Gastroesophageal sphincter (tissue), 3 donors: ENCODE measurements around the gene BTBD2.

Experiments
- EP300 ChIP-seq: sonication (generic); formaldehyde crosslinking; IDR thresholded peaks from one replicate; pipeline ENCODE4 v1.6.1; 2017; ENCODE audit warnings: antibody characterized with exemption, mild to moderate bottlenecking
- POLR2A ChIP-seq, 2 donors: fragments of 450-650 bp; IDR thresholded peaks; one replicate each; pipeline ENCODE4 v1.6.1; 2017; ENCODE audit warnings: antibody characterized with exemption in 2 of 2, mild to moderate bottlenecking in 2 of 2, moderate library complexity in 1 of 2
- TF ChIP-seq, protein P1 (sequence below), 4 experiments: fragments of 200-600 bp in 2 of 4; fragments of 450-650 bp in 2 of 4; sonication (generic) in 1 of 4; IDR thresholded peaks; one replicate each; pipeline ENCODE4 v1.5.1; 2017 to 2019; ENCODE audit warnings: antibody characterized with exemption in 4 of 4, mild to moderate bottlenecking in 2 of 4, moderate library complexity in 2 of 4

DNA sequence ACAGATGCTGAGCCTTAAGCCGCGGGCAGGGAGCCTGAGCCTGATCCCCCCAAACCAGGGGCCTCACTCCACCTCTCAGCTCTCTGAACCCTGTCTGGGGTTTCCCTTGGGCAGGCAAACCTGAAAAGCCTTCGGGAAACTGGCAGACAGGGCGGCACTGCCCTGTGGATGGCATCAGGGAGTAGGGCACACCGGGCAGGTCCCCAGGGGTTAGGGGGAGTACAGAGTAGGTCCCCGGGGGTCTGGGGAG, 25.8 kb upstream of the BTBD2 start:
- no peak for TF ChIP-seq EP300
- TF ChIP-seq, protein P1, sequence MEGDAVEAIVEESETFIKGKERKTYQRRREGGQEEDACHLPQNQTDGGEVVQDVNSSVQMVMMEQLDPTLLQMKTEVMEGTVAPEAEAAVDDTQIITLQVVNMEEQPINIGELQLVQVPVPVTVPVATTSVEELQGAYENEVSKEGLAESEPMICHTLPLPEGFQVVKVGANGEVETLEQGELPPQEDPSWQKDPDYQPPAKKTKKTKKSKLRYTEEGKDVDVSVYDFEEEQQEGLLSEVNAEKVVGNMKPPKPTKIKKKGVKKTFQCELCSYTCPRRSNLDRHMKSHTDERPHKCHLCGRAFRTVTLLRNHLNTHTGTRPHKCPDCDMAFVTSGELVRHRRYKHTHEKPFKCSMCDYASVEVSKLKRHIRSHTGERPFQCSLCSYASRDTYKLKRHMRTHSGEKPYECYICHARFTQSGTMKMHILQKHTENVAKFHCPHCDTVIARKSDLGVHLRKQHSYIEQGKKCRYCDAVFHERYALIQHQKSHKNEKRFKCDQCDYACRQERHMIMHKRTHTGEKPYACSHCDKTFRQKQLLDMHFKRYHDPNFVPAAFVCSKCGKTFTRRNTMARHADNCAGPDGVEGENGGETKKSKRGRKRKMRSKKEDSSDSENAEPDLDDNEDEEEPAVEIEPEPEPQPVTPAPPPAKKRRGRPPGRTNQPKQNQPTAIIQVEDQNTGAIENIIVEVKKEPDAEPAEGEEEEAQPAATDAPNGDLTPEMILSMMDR (IDR thresholded peaks at IDR 0.05): no peak
- TF ChIP-seq POLR2A (IDR thresholded peaks at IDR 0.05): no peak
